DMS53 (cell line): ENCODE measurements around the gene AFDN.

ENCODE experiments used
- DNase-seq: peaks from one replicate; lab custom pipeline; 2025; lab: John Stamatoyannopoulos, UW

Gene AFDN

DNA sequence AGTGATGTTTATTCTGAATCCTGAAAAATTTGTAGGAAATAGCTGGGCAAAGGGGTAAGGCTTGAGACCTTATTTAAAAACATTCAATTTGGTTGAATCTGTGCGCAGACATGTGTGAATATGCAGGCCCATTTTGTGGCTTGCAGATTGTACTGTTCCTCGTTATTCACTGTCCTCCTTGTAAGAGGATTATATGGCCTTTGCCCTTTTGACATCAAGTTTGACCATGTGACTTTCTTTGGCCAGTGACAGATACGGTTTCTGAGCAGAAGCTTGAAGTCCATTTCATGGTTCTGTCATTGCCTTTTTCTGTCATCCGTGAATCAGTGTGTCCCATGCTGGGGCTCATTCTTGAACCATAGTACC is 13.4 kb downstream of the AFDN start:
- no peak for DNase-seq

DNA sequence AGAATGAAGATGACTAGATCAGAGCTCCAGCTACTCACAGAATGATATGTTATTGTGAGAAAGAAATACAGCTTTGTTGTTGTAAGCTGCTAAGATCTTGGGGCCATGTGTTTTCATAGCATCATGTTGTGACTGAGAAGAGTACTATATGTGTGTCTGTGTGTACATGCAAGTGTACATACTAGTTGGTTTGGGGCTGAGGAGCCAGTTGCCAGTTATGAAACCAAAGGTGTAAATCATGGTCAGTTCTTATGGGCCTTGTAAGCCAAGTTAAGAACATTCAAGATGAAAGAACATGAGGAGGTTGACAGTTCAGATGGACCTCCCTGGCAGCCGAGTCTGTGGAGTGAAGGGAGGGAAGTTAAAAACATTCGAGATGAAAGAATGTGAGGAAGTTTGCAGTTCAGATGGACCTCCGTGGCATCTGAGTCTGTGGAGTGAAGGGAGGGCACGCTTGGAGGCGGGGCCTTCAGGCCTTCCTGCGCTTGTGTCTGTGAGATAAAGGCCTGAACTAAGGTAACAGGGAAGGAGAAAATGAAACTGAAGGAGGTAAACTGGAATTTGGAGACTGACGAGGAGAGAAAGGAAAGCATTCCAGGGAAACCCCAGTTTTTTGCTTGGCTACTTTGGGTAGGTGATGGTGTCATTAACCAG is 13.9 kb downstream of the AFDN start:
- no peak for DNase-seq

DNA sequence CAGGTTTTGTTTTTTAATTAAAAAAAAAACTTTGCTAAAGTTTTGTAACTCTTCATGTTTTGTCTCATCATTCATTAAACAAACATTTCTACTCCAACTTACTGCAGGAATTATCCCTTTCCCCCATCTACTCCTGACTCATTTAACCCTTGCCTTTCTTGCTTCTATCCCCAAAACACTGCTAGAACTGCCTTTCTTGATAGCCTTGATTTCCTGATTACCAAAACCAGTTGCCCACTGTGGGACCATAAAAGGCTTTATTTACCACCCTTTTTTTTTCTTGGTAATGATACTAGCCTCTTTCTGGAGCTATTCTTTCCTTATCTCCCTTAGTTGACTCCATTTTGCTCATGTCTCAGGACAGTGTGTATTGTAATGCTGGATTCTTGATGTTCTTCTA is 15.3 kb downstream of the AFDN start:
- no peak for DNase-seq

DNA sequence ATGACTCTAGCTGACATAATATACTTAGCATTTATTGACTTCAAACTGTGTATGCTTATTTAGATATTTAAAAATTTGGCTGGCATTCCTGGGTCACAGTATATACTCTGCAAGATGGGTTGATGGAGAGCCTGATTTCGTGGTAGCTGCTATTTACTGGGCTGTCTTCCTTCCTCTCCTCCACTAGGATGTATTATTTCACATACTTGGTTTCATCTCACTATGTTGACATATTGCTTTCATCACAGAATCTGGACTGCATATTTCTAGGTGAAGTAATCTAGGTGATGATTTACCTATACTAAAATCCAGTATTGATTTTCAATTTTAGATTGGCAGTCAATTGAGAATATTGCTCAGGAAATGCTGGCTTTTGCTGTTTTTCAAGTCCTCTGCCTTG is 15.7 kb downstream of the AFDN start:
- no peak for DNase-seq

DNA sequence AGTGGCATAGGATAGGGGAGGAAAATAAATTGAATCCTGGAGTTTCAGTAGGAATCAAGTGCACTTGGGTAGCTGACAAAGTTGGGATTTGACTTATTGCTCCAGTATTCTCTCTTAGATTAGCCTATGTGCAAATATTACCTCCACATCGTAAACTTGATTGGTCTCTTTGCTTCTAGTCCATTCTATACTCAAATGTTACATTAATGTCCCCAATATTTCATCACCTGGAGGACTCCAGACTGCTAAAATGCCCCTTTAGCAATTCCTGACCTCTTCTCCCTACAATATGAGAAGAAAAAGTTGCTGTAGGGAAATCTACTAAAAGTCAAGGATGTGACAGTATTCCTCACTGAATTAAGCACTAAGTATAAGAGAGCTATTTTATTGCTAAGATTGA is 16.3 kb downstream of the AFDN start:
- DNase-seq, result no peak

DNA sequence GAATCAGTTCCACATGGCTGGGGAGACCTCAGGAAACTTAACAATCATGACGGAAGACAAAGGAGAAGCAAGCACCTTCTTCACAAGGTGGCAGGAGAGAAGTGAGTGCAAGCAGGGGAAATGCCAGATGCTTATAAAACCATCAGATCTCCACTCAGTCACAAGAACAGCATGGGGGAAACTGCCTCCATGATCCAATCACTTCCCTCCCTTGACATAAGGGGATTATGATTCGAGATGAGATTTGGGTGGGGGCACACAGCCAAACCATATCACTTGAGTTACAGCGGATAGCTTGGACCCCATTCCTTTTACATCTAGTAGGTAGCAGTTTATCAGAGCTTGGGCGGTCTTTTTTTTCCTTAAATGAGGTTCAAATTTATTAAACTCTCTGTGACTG is 19.1 kb downstream of the AFDN start:
- DNase-seq, result no peak

DNA sequence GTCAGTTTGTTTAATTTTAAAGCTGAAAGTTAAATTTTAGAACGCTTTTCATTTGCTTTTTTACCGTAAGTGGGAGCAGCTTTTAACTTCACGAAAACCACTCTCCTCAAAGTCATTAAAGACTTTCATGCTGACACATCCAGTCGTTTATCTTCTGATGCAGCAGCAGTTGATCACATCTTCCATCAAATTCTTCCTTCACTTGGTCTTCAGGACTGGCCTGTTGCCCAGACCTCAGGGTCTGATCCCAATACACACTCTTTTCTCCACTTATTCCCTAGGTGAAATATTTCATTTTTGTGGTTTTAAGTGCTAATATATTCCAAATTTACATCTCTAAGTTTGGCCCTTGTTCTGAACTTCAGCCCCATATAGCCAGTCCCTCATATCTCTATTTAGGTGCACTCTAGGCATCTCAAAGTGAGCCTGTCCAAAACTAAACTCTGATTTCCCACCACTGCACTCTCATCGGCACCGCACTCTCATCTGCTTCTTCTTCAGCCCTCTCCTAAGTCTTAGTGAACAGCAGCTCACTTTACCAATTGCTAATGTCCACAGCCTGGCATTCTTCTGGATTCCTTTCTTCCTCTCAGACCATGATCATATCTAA is 20.4 kb downstream of the AFDN start:
- DNase-seq, result no peak

DNA sequence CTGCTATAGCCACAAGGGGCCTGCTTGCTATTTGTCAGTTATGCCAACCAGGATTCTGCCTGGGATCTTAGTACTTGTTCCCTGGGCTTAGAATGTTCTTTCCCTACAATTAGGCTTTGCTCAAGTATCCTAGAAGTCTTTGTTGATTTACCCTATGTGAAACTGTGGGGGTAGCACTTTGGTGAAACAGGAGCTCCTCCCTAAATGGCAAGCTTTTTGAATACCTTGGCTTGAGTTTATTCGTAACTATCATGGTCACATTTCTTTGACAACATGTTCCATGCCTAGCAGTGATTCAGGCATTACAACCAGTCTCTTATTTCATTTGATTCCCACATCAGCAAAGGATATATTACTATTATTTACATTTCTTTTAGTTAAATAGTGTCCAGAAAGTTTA is 21.2 kb downstream of the AFDN start:
- no peak for DNase-seq

DNA sequence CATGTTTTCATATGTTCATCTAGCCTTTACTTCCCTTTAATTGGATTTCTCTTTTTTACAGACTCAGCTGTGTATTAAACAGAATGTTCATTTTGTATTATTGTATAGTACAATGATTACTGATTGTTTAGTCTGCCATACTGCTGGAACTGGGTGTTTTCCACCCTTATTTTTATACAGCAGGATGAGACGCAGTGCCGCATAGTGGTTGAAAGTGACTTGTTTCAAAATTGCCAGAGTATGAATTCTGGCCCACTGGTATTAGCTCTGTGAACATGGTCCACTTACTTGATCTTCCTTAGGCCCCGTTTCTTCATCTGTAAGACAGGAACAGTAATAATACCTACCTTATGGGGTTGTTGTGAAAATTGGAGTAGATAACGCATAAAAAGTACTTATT is 22.1 kb downstream of the AFDN start:
- DNase-seq, result no peak

DNA sequence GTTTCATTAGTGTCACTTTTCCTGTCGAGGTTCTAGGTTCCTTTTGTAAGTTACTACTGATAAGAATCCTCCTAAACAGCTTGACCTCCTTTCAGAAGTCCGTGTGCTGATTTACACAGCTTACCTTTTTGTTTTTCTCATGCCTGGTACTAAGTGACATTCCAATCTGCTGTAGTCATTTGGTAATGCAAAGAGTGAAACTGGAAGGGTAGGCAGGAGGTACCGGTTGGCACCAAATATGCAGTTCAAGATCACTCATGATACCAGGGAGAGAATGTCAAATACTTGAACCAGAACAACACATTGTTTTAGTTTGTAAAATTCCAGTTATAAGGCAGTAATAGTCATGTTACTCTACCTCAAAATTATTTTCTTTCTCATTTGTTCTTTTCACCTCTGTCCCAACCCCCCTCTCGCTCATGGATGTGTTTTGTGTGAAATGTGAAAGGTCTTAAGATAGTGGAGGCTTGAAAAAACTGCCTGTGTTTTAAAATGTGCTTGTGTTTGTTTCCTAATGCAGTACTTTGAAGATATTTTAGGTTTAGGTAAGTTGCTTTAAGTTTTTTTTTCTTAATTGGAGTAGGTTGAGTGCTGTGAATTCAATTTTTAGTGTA is 23.2 kb downstream of the AFDN start:
- DNase-seq, result peak; percentile 60

DNA sequence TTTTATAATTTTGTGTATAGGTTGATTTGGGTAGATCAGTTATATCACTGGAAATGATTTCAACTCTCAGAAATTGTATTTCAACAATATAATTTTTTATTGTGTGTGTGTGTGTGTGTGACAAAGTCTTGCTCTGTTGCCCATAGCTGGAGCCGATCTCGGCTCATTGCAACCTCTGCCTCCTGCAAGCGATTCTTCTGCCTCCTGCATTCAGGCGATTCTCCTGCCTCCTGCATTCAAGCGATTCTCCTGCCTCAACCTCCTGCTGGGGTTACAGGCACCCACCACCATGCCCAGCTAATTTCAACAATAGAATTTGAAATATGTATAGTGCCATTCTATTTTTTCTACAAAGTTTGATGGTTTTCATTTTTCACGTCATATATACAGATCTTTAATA is 24.1 kb downstream of the AFDN start:
- no peak for DNase-seq

DNA sequence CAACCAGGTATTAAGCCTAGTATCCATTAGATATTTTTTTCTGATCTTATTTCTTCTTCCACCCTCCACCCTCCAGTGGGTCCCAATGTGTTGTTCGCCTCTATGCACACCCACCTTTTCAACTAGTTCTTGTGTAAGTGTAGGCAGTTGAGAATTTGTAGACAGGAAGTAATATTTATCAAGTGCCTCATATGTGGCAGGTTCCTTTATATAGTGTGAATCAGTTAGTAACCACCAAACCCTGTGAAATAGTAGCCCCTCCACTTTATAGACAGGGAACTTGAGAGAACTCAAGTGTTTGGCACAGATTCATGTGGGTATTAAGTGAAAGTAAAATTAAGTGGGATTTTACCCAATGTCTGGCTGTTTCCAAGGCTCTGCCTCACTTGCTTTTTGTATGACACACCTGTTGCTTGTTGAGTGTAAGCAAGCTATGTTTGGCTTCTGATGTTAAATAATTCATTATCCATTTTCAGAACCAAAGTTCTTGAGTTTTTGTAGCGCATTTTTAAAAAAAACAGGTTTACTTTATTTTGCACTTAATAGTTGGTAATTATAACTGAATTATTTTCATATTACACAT is 24.8 kb downstream of the AFDN start:
- DNase-seq, result peak; percentile 39

DNA sequence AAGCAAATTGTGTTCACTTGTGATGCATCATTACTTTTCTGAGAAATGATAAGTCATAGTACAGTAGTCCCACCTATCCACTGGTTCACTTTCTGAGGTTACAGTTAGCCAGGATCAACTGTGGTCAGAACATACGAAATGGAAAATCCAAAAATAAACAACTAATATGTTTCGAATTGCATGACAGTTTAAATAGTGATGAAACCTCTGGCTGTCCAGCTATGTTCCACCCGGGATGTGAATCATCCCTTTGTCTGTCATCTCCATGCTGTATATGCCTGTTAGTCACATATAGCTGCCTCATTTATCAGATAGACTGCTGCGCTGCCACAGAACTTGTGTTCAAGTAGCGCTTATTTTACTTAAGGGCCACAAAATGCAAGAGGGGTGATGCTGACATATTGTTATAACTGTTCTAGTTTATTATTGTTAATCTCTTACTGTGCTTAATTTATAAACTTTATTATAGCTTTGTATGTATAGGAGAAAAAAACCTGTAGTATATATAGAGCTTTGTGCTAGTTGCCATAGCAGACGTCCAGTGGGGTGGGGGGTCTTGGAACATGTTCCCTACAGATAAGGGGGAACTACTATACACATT is 29.2 kb downstream of the AFDN start:
- DNase-seq, result peak; percentile 37

DNA sequence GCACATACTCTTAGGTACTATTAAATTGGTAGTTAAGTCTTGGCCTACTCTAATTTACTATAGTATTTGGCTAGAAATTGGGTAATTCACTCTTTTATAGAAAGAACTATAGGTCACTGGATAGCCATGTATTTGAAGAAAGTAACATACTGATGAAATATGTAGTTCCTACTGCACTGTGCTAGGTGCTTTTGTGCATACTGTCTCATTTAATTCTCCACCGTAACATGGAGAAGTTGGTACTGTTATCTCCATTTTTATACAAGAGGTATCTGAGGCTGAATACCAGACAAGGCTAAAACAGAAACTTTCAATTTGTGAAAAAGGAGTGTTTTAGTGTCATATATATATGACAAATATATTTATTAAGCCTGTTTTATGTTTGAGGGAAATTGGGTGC is 29.8 kb downstream of the AFDN start:
- DNase-seq, result no peak

DNA sequence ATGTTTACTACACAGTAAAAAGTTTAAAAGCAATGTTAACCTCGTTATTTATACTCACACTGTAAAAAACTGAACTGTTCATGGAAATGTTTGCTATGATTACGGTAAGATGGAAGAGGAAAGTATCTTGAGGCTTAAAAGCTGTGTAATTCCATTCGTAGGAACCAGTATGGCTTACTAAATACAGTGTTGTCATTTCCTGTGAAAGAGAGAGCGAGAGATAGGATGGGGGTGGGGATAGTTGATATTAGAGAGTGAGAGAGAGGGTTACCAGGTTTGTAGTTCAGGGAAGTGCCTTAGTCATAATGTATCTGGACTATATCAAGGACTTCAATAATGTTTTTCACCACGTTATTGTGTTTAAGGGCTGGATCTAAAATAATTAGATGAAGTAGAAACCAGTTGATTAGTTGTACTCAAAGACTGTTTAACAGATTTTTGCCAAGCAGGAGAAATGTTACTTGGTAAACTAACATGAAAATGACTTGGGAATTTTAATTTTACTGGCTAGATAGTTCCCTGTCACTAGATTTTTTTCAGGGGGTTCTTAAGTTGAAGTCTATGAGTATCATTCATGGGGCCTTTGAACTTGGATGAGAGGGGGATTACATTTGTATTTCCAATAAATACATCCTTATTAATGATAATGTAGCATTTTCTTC is 30.4 kb downstream of the AFDN start:
- DNase-seq, result peak; percentile 42

DNA sequence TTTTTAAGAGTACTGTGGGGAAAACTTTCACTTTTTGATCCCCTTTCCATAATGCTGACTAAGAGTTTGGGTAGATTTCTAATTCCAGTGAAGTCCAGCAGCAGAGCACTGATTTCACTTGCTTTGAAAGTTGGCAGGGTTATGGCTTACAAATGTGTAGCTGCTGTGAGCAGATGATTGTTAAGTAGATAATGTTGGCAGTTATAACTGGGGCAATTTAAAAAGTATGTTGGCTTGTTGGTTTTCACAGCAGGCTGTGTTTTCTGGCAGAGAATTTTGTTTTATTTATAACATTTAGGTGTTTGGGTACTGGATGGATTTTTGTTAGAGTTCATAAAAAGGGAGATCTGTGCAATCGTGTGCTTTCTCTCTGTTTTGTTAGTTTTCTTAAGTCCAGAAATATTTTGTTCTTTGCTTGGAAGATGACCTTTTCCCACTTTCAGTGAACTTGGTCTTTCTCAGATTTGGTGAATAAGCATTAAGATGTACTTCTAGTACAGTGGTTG is 31.4 kb downstream of the AFDN start:
- DNase-seq, result no peak

DNA sequence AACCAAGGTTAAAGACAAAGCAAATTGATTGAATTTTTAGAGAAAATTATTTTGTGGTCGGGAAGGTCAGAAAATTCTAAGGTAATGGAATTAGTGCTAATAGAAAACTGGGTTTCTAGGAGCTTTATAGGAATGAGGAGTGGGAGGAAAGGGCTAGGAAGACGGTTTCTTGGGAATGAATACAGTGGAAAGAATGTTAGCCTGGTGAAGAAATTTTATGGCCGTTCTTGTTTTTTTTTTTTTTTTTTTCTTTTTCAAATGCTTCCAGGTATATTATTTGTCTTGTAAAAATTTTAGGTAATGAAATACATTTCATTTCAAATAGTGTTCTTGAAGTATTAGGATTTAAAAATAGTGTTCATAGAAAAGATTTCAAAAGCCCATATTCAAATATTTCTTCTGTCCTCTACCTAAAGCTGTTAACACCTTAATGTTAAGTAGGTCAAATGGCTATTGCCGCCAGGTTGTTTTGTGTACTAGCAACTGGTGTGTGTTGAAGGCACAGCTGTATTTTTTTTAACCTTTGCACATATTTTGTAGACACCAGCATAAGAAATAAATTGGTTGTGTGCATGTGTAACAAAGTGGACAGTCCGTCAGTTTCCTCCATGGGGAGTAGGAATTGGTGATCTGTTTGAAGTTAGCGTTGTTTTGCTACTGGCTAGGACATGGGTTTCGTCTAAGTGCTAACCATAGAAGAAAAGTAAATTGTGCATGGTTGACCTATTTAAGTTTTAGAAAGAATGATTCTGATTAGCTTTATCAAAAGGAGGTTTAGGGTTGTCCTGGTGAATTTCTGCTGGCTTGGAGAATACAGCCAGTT is 32.3 kb downstream of the AFDN start:
- no peak for DNase-seq

DNA sequence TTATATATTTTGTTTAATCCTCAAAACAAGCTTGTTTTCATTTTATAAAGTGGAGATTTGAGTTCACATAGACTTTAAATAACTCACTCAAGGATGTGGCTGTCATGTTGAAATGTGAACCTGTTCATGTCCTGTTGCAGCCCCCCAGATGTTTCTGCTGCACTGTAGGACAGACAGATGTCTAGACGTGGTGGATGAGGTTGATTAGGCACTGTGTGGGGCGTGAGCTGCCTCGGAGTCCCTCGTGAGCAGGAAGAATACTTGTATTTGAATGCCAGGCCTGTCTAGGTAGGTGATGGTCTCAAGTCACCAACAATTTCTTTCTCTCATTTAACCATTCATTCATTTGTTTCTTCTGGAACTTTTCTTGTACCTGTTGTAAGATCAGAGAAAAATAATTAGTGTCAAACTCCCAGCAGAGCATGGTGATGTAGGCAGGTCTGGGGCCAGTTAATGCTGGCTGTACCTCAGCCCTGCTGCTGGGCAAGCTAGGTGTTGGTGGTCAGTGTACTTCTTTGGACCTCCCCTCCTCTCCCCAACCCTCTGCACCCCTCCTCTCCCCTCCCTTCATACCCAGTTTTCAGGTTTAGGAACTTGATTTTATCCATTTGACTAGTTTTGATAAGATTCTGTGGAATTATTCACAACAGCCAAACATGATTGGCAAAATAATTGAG is 34.0 kb downstream of the AFDN start:
- DNase-seq, result no peak

DNA sequence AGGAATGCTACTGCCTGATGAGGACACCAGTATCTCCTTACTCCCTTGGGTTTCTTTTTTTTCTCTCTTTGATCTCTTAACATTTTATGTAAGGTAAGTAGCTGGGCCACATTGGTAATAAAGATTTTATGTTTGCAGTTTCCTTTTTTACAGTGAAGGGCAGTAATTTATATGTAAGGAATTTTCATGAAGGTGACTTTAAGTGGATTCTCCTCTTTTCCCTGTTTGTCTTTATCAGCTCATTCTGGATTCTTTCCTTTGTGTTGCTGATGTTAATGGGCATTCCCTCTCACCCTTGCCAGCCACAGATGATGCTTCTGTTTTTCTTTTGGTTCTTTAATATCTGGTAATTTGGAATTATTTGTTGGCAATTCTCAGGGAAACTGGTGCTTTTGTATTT is 34.7 kb downstream of the AFDN start:
- no peak for DNase-seq

DNA sequence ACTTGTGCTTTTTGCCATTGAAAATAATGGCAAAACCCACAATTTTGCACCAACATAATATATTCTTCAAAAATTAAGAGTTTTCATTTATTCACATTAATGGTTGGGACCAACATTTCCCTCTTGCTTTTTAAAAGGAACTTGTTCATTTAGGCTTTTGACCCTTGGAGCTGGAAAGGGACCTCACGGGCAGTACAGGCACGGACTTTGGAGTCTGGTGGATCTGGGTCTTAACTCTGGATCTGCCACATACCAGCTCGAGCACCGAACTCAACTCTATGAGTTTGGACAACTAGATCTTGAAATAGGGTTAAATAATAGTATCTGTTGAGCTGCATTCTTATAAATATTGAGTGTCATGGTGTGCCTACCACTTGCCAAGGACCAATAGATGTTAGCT is 37.2 kb downstream of the AFDN start:
- no peak for DNase-seq

DNA sequence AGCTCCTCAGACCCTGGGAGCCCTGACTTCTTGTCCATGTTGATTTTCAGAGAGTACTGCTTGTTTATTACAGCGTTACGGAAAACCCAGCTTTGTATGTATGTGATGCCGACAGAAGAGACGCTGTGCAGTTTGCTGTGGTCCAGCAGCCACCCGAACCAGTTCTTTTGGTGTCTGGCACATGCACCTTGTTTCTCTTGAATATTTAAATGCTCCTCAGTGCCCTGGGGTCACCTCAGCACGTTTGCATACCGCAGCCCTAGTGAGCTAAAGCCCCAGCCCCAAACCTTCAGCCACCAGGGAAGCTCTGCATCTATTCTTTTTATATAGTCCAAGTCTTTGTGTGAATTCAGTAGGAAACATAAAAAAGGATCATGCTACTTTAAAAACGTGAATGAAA is 39.9 kb downstream of the AFDN start:
- DNase-seq, result no peak
